ENCODE measurements around the gene VCAN.

The VCAN gene

GRCh38 chr5:83572271-83572670, 100.7 kb downstream of the VCAN start:
- Histone ChIP-seq H3K14ac (ENCODE audit: low read length) (no peak overlapping the region), H2BK12ac (ENCODE audit: low read length) (no peak overlapping the region), H3K23ac (ENCODE audit: low read depth, low read length, poor library complexity) (no peak overlapping the region), H3K4me1 (ENCODE audit: control insufficient read depth in 2 of 2, insufficient read depth in 1 of 2, low read depth in 1 of 2, low read length in 2 of 2) (no peaks in the 10 kb centered on the region), H3K4ac (ENCODE audit: low read length) (no peak overlapping the region), H3K4me2 (ENCODE audit: insufficient read depth, low read length, poor library complexity, severe bottlenecking) (no peak overlapping the region), H2BK15ac (ENCODE audit: low read length) (no peak overlapping the region), H3K9ac (ENCODE audit: low read depth, low read length, poor library complexity) (no peak overlapping the region), H2BK5ac (ENCODE audit: low read length) (no peak overlapping the region), H3K27me3 (ENCODE audit: control insufficient read depth in 3 of 3, insufficient read depth in 3 of 3, low read depth in 1 of 3, low read length in 3 of 3) (no peaks in the 10 kb centered on the region), H3K18ac (ENCODE audit: low read length) (no peak overlapping the region), H2BK120ac (ENCODE audit: low read depth, low read length) (no peak overlapping the region), H2AFZ (ENCODE audit: low read length) (no peak overlapping the region), H3K9me3 (replicated peaks in 1 of 2; ENCODE audit: control insufficient read depth in 2 of 2, insufficient read depth in 1 of 2, low read depth in 1 of 2, low read length in 2 of 2) (peaks cover 0 to 21% of the 10 kb centered on the region in 2 donors), H3K36me3 (replicated peaks in 1 of 2; ENCODE audit: control insufficient read depth in 2 of 2, insufficient read depth in 2 of 2, low read length in 2 of 2) (peaks cover 7 to 98% of the 10 kb centered on the region in 2 donors), H4K91ac (ENCODE audit: low read depth, low read length, poor library complexity) (no peak overlapping the region), H3K27ac (replicated peaks; ENCODE audit: low read length) (no peak overlapping the region), H2AK5ac (ENCODE audit: low read depth, low read length) (no peak overlapping the region), H3K4me3 (ENCODE audit: low read length in 2 of 2) (no peak overlapping the region), H3K79me1 (ENCODE audit: low read depth, low read length) (no peaks in the 10 kb centered on the region), H4K8ac (ENCODE audit: low read depth, low read length) (no peak overlapping the region)
- WGBS, 2 donors (ENCODE audit: extremely low coverage in 2 of 2, insufficient read length in 2 of 2, insufficient replicate concordance in 1 of 2): no CpG with 5 or more reads among the region's 5 CpGs
- no peak for DNase-seq (ENCODE audit: low spot score)

GRCh38 chr5:83576341-83576740, 104.8 kb downstream of the VCAN start:
- H4K8ac ChIP-seq (ENCODE audit: low read depth, low read length): no peak overlapping the region
- H3K23ac ChIP-seq (ENCODE audit: low read depth, low read length, poor library complexity): no peak overlapping the region
- no peak overlapping the region for H2AK5ac ChIP-seq (ENCODE audit: low read depth, low read length)
- no peak overlapping the region for H4K91ac ChIP-seq (ENCODE audit: low read depth, low read length, poor library complexity)
- no peak for DNase-seq (ENCODE audit: low spot score)
- H3K4me3 ChIP-seq (ENCODE audit: low read length in 2 of 2): no peak overlapping the region
- H3K36me3 ChIP-seq (replicated peaks in 1 of 2; ENCODE audit: control insufficient read depth in 2 of 2, insufficient read depth in 2 of 2, low read length in 2 of 2): peaks cover 12 to 98% of the 10 kb centered on the region in 2 donors
- WGBS, 2 donors (ENCODE audit: extremely low coverage in 2 of 2, insufficient read length in 2 of 2, insufficient replicate concordance in 1 of 2): no CpG with 5 or more reads among the region's 2 CpGs
- H2BK120ac ChIP-seq (ENCODE audit: low read depth, low read length): no peak overlapping the region
- no peaks in the 10 kb centered on the region for H3K79me1 ChIP-seq (ENCODE audit: low read depth, low read length)
- no peak overlapping the region for H3K9ac ChIP-seq (ENCODE audit: low read depth, low read length, poor library complexity)
- H2BK12ac ChIP-seq (ENCODE audit: low read length): no peak overlapping the region
- H3K4me2 ChIP-seq (ENCODE audit: insufficient read depth, low read length, poor library complexity, severe bottlenecking): no peak overlapping the region
- peaks cover 0 to 28% of the 10 kb centered on the region in 2 donors for H3K9me3 ChIP-seq (replicated peaks in 1 of 2; ENCODE audit: control insufficient read depth in 2 of 2, insufficient read depth in 1 of 2, low read depth in 1 of 2, low read length in 2 of 2)
- H3K18ac ChIP-seq (ENCODE audit: low read length): no peak overlapping the region
- H2BK15ac ChIP-seq (ENCODE audit: low read length): no peak overlapping the region
- H2BK5ac ChIP-seq (ENCODE audit: low read length): no peak overlapping the region
- H3K14ac ChIP-seq (ENCODE audit: low read length): no peak overlapping the region
- H3K27ac ChIP-seq (replicated peaks; ENCODE audit: low read length): no peak overlapping the region
- H2AFZ ChIP-seq (ENCODE audit: low read length): no peak overlapping the region
- H3K4me1 ChIP-seq (ENCODE audit: control insufficient read depth in 2 of 2, insufficient read depth in 1 of 2, low read depth in 1 of 2, low read length in 2 of 2): no peaks in the 10 kb centered on the region
- no peak overlapping the region for H3K4ac ChIP-seq (ENCODE audit: low read length)
- no peaks in the 10 kb centered on the region for H3K27me3 ChIP-seq (ENCODE audit: control insufficient read depth in 3 of 3, insufficient read depth in 3 of 3, low read depth in 1 of 3, low read length in 3 of 3)

- no peak overlapping the region for H2AK5ac ChIP-seq (ENCODE audit: low read depth, low read length)
- no peak overlapping the region for H2BK15ac ChIP-seq (ENCODE audit: low read length)
- no peak overlapping the region for H3K18ac ChIP-seq (ENCODE audit: low read length)
- peaks cover 0 to 28% of the 10 kb centered on the region in 2 donors for H3K9me3 ChIP-seq (replicated peaks in 1 of 2; ENCODE audit: control insufficient read depth in 2 of 2, insufficient read depth in 1 of 2, low read depth in 1 of 2, low read length in 2 of 2)
- no peak overlapping the region for H2AFZ ChIP-seq (ENCODE audit: low read length)
- no peak overlapping the region for H3K4ac ChIP-seq (ENCODE audit: low read length)
- H3K27ac ChIP-seq (replicated peaks; ENCODE audit: low read length): no peak overlapping the region
- WGBS, 2 donors (ENCODE audit: extremely low coverage in 2 of 2, insufficient read length in 2 of 2, insufficient replicate concordance in 1 of 2): no CpG with 5 or more reads among the region's 4 CpGs
- no peak overlapping the region for H3K14ac ChIP-seq (ENCODE audit: low read length)
- H3K4me1 ChIP-seq (ENCODE audit: control insufficient read depth in 2 of 2, insufficient read depth in 1 of 2, low read depth in 1 of 2, low read length in 2 of 2): no peaks in the 10 kb centered on the region
- no peak overlapping the region for H4K8ac ChIP-seq (ENCODE audit: low read depth, low read length)
- no peaks in the 10 kb centered on the region for H3K27me3 ChIP-seq (ENCODE audit: control insufficient read depth in 3 of 3, insufficient read depth in 3 of 3, low read depth in 1 of 3, low read length in 3 of 3)
- H2BK120ac ChIP-seq (ENCODE audit: low read depth, low read length): no peak overlapping the region
- H3K9ac ChIP-seq (ENCODE audit: low read depth, low read length, poor library complexity): no peak overlapping the region
- H3K4me2 ChIP-seq (ENCODE audit: insufficient read depth, low read length, poor library complexity, severe bottlenecking): no peak overlapping the region
- no peak overlapping the region for H3K23ac ChIP-seq (ENCODE audit: low read depth, low read length, poor library complexity)
- DNase-seq (ENCODE audit: low spot score): no peak
- H3K79me1 ChIP-seq (ENCODE audit: low read depth, low read length): no peaks in the 10 kb centered on the region
- no peak overlapping the region for H2BK5ac ChIP-seq (ENCODE audit: low read length)
- no peak overlapping the region for H2BK12ac ChIP-seq (ENCODE audit: low read length)
- peaks cover 12 to 98% of the 10 kb centered on the region in 2 donors for H3K36me3 ChIP-seq (replicated peaks in 1 of 2; ENCODE audit: control insufficient read depth in 2 of 2, insufficient read depth in 2 of 2, low read length in 2 of 2)
- H4K91ac ChIP-seq (ENCODE audit: low read depth, low read length, poor library complexity): no peak overlapping the region
- H3K4me3 ChIP-seq (ENCODE audit: low read length in 2 of 2): no peak overlapping the region
These were observed 105.6 kb downstream of the VCAN start for GRCh38 chr5:83577036-83577636.

GRCh38 chr5:83583859-83584258, 112.3 kb downstream of the VCAN start:
- Histone ChIP-seq H2BK5ac (ENCODE audit: low read length) (no peak overlapping the region), H3K23ac (ENCODE audit: low read depth, low read length, poor library complexity) (no peak overlapping the region), H3K9me3 (replicated peaks in 1 of 2; ENCODE audit: control insufficient read depth in 2 of 2, insufficient read depth in 1 of 2, low read depth in 1 of 2, low read length in 2 of 2) (no peaks in the 10 kb centered on the region), H2BK15ac (ENCODE audit: low read length) (no peak overlapping the region), H3K4me2 (ENCODE audit: insufficient read depth, low read length, poor library complexity, severe bottlenecking) (no peak overlapping the region), H3K4me3 (ENCODE audit: low read length in 2 of 2) (no peak overlapping the region), H4K91ac (ENCODE audit: low read depth, low read length, poor library complexity) (no peak overlapping the region), H3K4me1 (ENCODE audit: control insufficient read depth in 2 of 2, insufficient read depth in 1 of 2, low read depth in 1 of 2, low read length in 2 of 2) (no peaks in the 10 kb centered on the region), H2BK12ac (ENCODE audit: low read length) (no peak overlapping the region), H3K27ac (replicated peaks; ENCODE audit: low read length) (no peak overlapping the region), H3K27me3 (ENCODE audit: control insufficient read depth in 3 of 3, insufficient read depth in 3 of 3, low read depth in 1 of 3, low read length in 3 of 3) (no peaks in the 10 kb centered on the region), H2AFZ (ENCODE audit: low read length) (no peak overlapping the region), H2AK5ac (ENCODE audit: low read depth, low read length) (no peak overlapping the region), H4K8ac (ENCODE audit: low read depth, low read length) (no peak overlapping the region), H3K79me1 (ENCODE audit: low read depth, low read length) (no peaks in the 10 kb centered on the region), H2BK120ac (ENCODE audit: low read depth, low read length) (no peak overlapping the region), H3K4ac (ENCODE audit: low read length) (no peak overlapping the region), H3K9ac (ENCODE audit: low read depth, low read length, poor library complexity) (no peak overlapping the region), H3K14ac (ENCODE audit: low read length) (no peak overlapping the region), H3K18ac (ENCODE audit: low read length) (no peak overlapping the region), H3K36me3 (replicated peaks in 1 of 2; ENCODE audit: control insufficient read depth in 2 of 2, insufficient read depth in 2 of 2, low read length in 2 of 2) (peaks cover 4 to 51% of the 10 kb centered on the region in 2 donors)
- no peak for DNase-seq (ENCODE audit: low spot score)

Measured in neuronal stem cell (in vitro differentiated cells).